Measurements from ENCODE around the gene ART3. TPM values are rescaled to one million over a fixed set of nuclear protein-coding genes. Genes with fewer than 3 reads are reported as not detected.

The ART3 gene
- total RNA-seq, 2 experiments from 2014 or later, result not detected

GRCh38 chr4:76060506-76060905 lies 14.0 kb upstream of the ART3 start:
- intact Hi-C loops (cut with micrococcal nuclease; ENCODE audit: unreplicated experiment), result no loop called here
- H3K79me2 ChIP-seq (ENCODE audit: insufficient read depth, low read depth, low read length), result no peaks in the 10 kb centered on the region
- no peaks in the 10 kb centered on the region for H3K36me3 ChIP-seq (ENCODE audit: insufficient read depth, low read length)
- ChIA-PET POLR2A (no interaction called here), CTCF (ENCODE audit: unreplicated experiment) (no interaction called here)
- no peak overlapping the region for H2AFZ ChIP-seq (ENCODE audit: low read length)
- no TSS peak for BruUV-seq (replicated peaks)
- no peaks in the 10 kb centered on the region for H4K20me1 ChIP-seq (ENCODE audit: insufficient read depth, low read length)
- no peaks in the 10 kb centered on the region for H3K9me3 ChIP-seq (ENCODE audit: low read length)
- DNase-seq (ENCODE audit: low spot score), result no peak
- no peak for TF ChIP-seq CTCF (conservative IDR thresholded peaks at IDR 0.05; ENCODE audit: low read length)
- no peak for TF ChIP-seq EZH2phosphoT487 (IDR thresholded peaks at IDR 0.05; ENCODE audit: borderline replicate concordance, low read depth, low read length)
- H3K4me2 ChIP-seq (ENCODE audit: low read length), result no peak overlapping the region
- no peak overlapping the region for H3K4me3 ChIP-seq (ENCODE audit: low read depth, low read length, poor library complexity, severe bottlenecking)
- no peaks in the 10 kb centered on the region for H3K9me2 ChIP-seq (ENCODE audit: insufficient read depth, low read length)
- H3K27ac ChIP-seq (ENCODE audit: low read depth, low read length, poor library complexity, severe bottlenecking), result no peak overlapping the region
- no peaks in the 10 kb centered on the region for H3K4me1 ChIP-seq (ENCODE audit: insufficient read depth, low read length, poor library complexity, severe bottlenecking)

GRCh38 chr4:76061421-76061820 lies 13.1 kb upstream of the ART3 start:
- Histone ChIP-seq H4K20me1 (ENCODE audit: insufficient read depth, low read length) (no peaks in the 10 kb centered on the region), H3K27ac (ENCODE audit: low read depth, low read length, poor library complexity, severe bottlenecking) (no peak overlapping the region), H3K79me2 (ENCODE audit: insufficient read depth, low read depth, low read length) (no peaks in the 10 kb centered on the region), H3K4me1 (ENCODE audit: insufficient read depth, low read length, poor library complexity, severe bottlenecking) (no peaks in the 10 kb centered on the region), H3K4me3 (ENCODE audit: low read depth, low read length, poor library complexity, severe bottlenecking) (no peak overlapping the region), H3K9me3 (ENCODE audit: low read length) (no peaks in the 10 kb centered on the region), H3K9me2 (ENCODE audit: insufficient read depth, low read length) (no peaks in the 10 kb centered on the region), H3K36me3 (ENCODE audit: insufficient read depth, low read length) (no peaks in the 10 kb centered on the region), H2AFZ (ENCODE audit: low read length) (no peak overlapping the region), H3K4me2 (ENCODE audit: low read length) (no peak overlapping the region)
- no peak for DNase-seq (ENCODE audit: low spot score)
- ChIA-PET POLR2A (interaction anchor here (0.9 to 1.2 kb wide), 2 partner anchors 18 to 24 kb away, joined by 3 to 6 read pairs; no protein-coding TSS in a partner anchor), CTCF (ENCODE audit: unreplicated experiment) (no interaction called here)
- no peak for TF ChIP-seq EZH2phosphoT487 (IDR thresholded peaks at IDR 0.05; ENCODE audit: borderline replicate concordance, low read depth, low read length)
- no peak for TF ChIP-seq CTCF (conservative IDR thresholded peaks at IDR 0.05; ENCODE audit: low read length)
- BruUV-seq (replicated peaks), result no TSS peak
- intact Hi-C loops (cut with micrococcal nuclease; ENCODE audit: unreplicated experiment), result no loop called here

- H3K4me3 ChIP-seq (ENCODE audit: low read depth, low read length, poor library complexity, severe bottlenecking), result no peak overlapping the region
- POLR2A ChIA-PET, result interaction anchor here (0.5 to 1.6 kb wide), 8 partner anchors 19 to 1932 kb away, joined by 3 to 6 read pairs (median 4); partner anchors contain the start of gene CXCL11
- no peak overlapping the region for H3K27ac ChIP-seq (ENCODE audit: low read depth, low read length, poor library complexity, severe bottlenecking)
- no peak overlapping the region for H3K4me2 ChIP-seq (ENCODE audit: low read length)
- no TSS peak for BruUV-seq (replicated peaks)
- no peaks in the 10 kb centered on the region for H4K20me1 ChIP-seq (ENCODE audit: insufficient read depth, low read length)
- H2AFZ ChIP-seq (ENCODE audit: low read length), result no peak overlapping the region
- H3K79me2 ChIP-seq (ENCODE audit: insufficient read depth, low read depth, low read length), result no peaks in the 10 kb centered on the region
- DNase-seq (ENCODE audit: low spot score), result no peak
- H3K9me2 ChIP-seq (ENCODE audit: insufficient read depth, low read length), result no peaks in the 10 kb centered on the region
- H3K36me3 ChIP-seq (ENCODE audit: insufficient read depth, low read length), result no peaks in the 10 kb centered on the region
- intact Hi-C loops (cut with micrococcal nuclease; ENCODE audit: unreplicated experiment), result no loop called here
- H3K9me3 ChIP-seq (ENCODE audit: low read length), result no peaks in the 10 kb centered on the region
- CTCF ChIA-PET (ENCODE audit: unreplicated experiment), result interaction anchor here (1.7 kb wide), 1 partner anchor 146 kb away, joined by 4 read pairs; no protein-coding TSS in a partner anchor
- H3K4me1 ChIP-seq (ENCODE audit: insufficient read depth, low read length, poor library complexity, severe bottlenecking), result no peaks in the 10 kb centered on the region
- TF ChIP-seq CTCF (conservative IDR thresholded peaks at IDR 0.05; ENCODE audit: low read length) (no peak), EZH2phosphoT487 (IDR thresholded peaks at IDR 0.05; ENCODE audit: borderline replicate concordance, low read depth, low read length) (no peak)
Measured at GRCh38 chr4:76061982-76062381, 12.5 kb upstream of the ART3 start.

Data from OCI-LY7 (cell line).